ENCODE results near the gene COQ4.

The COQ4 gene

DNA sequence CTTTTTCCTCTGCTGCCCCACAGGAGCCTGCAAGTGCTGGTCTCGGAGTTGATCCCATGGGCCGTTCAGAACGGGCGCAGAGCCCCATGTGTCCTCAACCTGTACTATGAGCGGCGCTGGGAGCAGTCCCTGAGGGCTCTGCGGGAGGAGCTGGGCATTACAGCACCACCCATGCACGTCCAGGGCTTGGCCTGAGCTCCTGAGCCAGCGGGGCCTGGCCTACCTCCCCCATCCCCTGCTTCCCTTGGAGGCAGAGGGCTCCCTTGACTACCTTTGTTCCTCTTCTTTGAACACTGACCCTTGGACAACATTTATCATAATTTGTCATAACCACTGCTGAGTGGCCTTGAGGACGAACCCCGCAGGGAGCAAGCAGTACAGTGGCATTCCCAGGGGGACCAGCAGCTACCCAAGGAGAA is 10.8 kb downstream of the COQ4 start:
- Histone ChIP-seq H3K9me3 (replicated peaks; ENCODE audit: insufficient read depth, low read length) (no peaks in the 10 kb centered on the region), H2AFZ (ENCODE audit: low read length) (no peak overlapping the region), H3F3A (ENCODE audit: insufficient read depth, low read length) (0 out of 2 replicates have a peak, but pooled peaks cover under 1% of the 10 kb centered on the region), H3K9me2 (replicated peaks; ENCODE audit: insufficient read depth, low read length) (no peaks in the 10 kb centered on the region), H3K79me2 (ENCODE audit: low read length) (no peaks in the 10 kb centered on the region), H3K9ac (ENCODE audit: low read length) (no peak overlapping the region), H3K27me3 (replicated peaks; ENCODE audit: insufficient read depth, low read length) (no peaks in the 10 kb centered on the region), H4K20me1 (ENCODE audit: insufficient read depth, low read length) (no peaks in the 10 kb centered on the region), H3K36me3 (replicated peaks; ENCODE audit: insufficient read depth, low read length) (no peaks in the 10 kb centered on the region), H3K4me2 (ENCODE audit: low read depth, low read length) (no peak overlapping the region), H3K4me3 (ENCODE audit: low read length) (no peak overlapping the region), H3K4me1 (ENCODE audit: low read length) (no peaks in the 10 kb centered on the region), H3K27ac (ENCODE audit: low read length) (no peak overlapping the region)
- TF ChIP-seq, protein P1, sequence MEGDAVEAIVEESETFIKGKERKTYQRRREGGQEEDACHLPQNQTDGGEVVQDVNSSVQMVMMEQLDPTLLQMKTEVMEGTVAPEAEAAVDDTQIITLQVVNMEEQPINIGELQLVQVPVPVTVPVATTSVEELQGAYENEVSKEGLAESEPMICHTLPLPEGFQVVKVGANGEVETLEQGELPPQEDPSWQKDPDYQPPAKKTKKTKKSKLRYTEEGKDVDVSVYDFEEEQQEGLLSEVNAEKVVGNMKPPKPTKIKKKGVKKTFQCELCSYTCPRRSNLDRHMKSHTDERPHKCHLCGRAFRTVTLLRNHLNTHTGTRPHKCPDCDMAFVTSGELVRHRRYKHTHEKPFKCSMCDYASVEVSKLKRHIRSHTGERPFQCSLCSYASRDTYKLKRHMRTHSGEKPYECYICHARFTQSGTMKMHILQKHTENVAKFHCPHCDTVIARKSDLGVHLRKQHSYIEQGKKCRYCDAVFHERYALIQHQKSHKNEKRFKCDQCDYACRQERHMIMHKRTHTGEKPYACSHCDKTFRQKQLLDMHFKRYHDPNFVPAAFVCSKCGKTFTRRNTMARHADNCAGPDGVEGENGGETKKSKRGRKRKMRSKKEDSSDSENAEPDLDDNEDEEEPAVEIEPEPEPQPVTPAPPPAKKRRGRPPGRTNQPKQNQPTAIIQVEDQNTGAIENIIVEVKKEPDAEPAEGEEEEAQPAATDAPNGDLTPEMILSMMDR (IDR thresholded peaks at IDR 0.05; ENCODE audit: low read length) = no peak
- TF ChIP-seq EZH2 (optimal IDR thresholded peaks at IDR 0.05; ENCODE audit: low read depth, low read length) = no peak
- no peak for TF ChIP-seq EZH2phosphoT487 (IDR thresholded peaks at IDR 0.05; ENCODE audit: low read length)
- DNase-seq = no peak

DNA sequence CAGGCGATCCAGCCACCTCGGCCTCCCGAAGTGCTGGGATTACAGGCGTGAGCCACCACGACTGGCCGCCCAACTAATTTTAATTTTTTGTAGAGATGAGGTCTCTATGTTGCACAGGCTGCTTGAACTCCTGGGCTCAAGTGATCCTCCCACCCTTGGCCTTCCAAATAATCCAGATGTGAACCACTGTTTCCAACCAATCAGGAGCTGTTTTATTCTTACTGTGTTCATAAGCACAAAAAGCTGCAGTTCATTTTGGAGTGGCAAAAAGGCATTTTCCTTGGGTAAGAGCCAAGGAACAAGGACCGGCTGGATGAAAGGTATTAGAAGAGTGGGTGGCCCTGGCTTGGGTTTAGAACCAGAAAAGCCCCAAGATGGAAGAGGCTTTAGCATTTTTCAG is 12.5 kb downstream of the COQ4 start:
- DNase-seq = no peak
- no peak overlapping the region for H3K27ac ChIP-seq (ENCODE audit: low read length)

DNA sequence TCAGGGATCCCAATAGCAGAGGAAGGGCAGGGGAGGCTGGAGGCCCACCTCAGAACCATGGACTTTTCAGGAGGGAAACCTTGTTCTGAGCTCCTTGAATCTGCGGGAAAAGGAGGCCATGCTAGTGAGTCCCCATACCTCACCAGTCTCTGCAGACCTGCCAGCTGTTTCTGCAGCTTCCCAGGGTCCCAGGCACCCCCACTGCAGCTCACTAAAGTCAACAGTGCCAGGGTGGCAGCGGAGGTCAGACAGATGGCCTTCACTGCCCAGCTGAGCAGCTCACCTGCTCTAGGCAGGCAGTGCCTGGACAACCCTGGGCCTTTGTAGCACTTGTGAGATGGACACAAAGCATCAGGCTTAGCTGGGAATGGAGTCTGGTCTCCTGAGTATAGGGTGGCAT is 13.3 kb downstream of the COQ4 start:
- Histone ChIP-seq H3K4me1 (ENCODE audit: low read length) (no peaks in the 10 kb centered on the region), H3K27me3 (replicated peaks; ENCODE audit: insufficient read depth, low read length) (no peaks in the 10 kb centered on the region), H3K9me3 (replicated peaks; ENCODE audit: insufficient read depth, low read length) (no peaks in the 10 kb centered on the region), H3K4me2 (ENCODE audit: low read depth, low read length) (no peak overlapping the region), H3K9me2 (replicated peaks; ENCODE audit: insufficient read depth, low read length) (no peaks in the 10 kb centered on the region), H3K27ac (ENCODE audit: low read length) (no peak overlapping the region), H4K20me1 (ENCODE audit: insufficient read depth, low read length) (no peaks in the 10 kb centered on the region), H3K4me3 (ENCODE audit: low read length) (no peak overlapping the region), H2AFZ (ENCODE audit: low read length) (no peak overlapping the region), H3K9ac (ENCODE audit: low read length) (no peak overlapping the region), H3F3A (ENCODE audit: insufficient read depth, low read length) (peaks cover 21% of the 10 kb centered on the region), H3K36me3 (replicated peaks; ENCODE audit: insufficient read depth, low read length) (no peaks in the 10 kb centered on the region), H3K79me2 (ENCODE audit: low read length) (peaks cover under 1% of the 10 kb centered on the region; the same call in 1 of the 2 replicates)
- no peak for DNase-seq
- TF ChIP-seq EZH2 (optimal IDR thresholded peaks at IDR 0.05; ENCODE audit: low read depth, low read length) = no peak
- TF ChIP-seq, protein P1 (IDR thresholded peaks at IDR 0.05; ENCODE audit: low read length) = no peak
- TF ChIP-seq EZH2phosphoT487 (IDR thresholded peaks at IDR 0.05; ENCODE audit: low read length) = no peak

More for the DNA sequence above, 12.5 kb downstream of the COQ4 start:
- Histone ChIP-seq H2AFZ (ENCODE audit: low read length) (no peak overlapping the region), H3K36me3 (replicated peaks; ENCODE audit: insufficient read depth, low read length) (no peaks in the 10 kb centered on the region), H3K9me3 (replicated peaks; ENCODE audit: insufficient read depth, low read length) (no peaks in the 10 kb centered on the region), H3F3A (ENCODE audit: insufficient read depth, low read length) (peaks cover 17% of the 10 kb centered on the region), H3K4me2 (ENCODE audit: low read depth, low read length) (no peak overlapping the region), H3K9ac (ENCODE audit: low read length) (no peak overlapping the region), H3K4me3 (ENCODE audit: low read length) (no peak overlapping the region), H3K4me1 (ENCODE audit: low read length) (no peaks in the 10 kb centered on the region), H3K27me3 (replicated peaks; ENCODE audit: insufficient read depth, low read length) (no peaks in the 10 kb centered on the region), H4K20me1 (ENCODE audit: insufficient read depth, low read length) (no peaks in the 10 kb centered on the region), H3K9me2 (replicated peaks; ENCODE audit: insufficient read depth, low read length) (no peaks in the 10 kb centered on the region), H3K79me2 (ENCODE audit: low read length) (no peaks in the 10 kb centered on the region)
- TF ChIP-seq, protein P1 (IDR thresholded peaks at IDR 0.05; ENCODE audit: low read length) = no peak
- TF ChIP-seq EZH2 (optimal IDR thresholded peaks at IDR 0.05; ENCODE audit: low read depth, low read length) (no peak), EZH2phosphoT487 (IDR thresholded peaks at IDR 0.05; ENCODE audit: low read length) (no peak)

Measured in MM.1S (cell line).